ENCODE measurements around the gene TAC3.
"Not testable (repeated sequence)": the region's sequence is repeated elsewhere in the genome, so short reads cannot be mapped to it uniquely, and the experiment has no call there.

TAC3 gene

DNA sequence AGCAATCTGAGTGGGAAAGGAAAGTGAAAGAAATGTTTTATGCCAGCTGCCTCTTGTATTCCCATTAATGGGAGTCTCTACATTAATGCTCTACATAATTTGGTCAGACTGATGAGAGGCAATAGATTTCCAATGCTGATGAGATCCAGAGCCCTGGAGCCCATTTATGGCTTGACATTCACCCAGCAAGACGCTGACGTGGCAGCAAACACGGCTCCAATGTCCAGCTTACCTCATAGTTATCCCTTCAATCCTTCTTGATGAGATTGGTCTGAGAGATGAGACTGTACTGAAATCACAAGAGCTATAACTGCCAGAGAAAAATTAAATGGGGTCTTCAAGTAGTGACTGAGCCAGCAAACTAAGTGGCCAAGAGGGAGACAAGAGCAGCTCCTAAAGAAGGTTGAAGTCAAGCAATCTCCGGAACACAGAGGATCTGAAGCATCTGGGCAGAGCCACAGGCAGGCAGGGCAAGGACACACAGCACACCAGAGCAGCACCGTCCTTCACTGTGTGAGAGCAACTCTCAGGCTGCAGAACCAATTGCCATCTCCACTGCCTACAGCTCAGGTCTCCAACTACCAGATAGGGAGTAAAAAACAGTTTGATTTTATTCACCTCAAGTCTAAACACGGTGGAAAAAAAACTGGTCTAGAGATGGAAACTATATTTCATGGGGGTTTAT lies 40.9 kb upstream of the TAC3 start:
- H3F3A ChIP-seq (ENCODE audit: low read depth): no peaks in the 10 kb centered on the region
- H3K9me2 ChIP-seq (replicated peaks; ENCODE audit: low read depth, low read length): no peaks in the 10 kb centered on the region
- no peaks in the 10 kb centered on the region for H3K27me3 ChIP-seq (ENCODE audit: insufficient read depth, low read length, poor library complexity, severe bottlenecking)
- peaks cover 35% of the 10 kb centered on the region; the same call in 1 of the 2 replicates for H3K36me3 ChIP-seq (ENCODE audit: insufficient read depth, low read length)
- no peaks in the 10 kb centered on the region for H3K79me2 ChIP-seq (ENCODE audit: insufficient read depth, low read length)
- no peak overlapping the region for H2AFZ ChIP-seq (ENCODE audit: low read length)
- no peak overlapping the region for H3K4me2 ChIP-seq (ENCODE audit: low read depth, low read length, poor library complexity, severe bottlenecking)
- no peak overlapping the region for H3K4me3 ChIP-seq (ENCODE audit: low read length, poor library complexity, severe bottlenecking)
- H3K9ac ChIP-seq (ENCODE audit: low read depth, low read length, poor library complexity, severe bottlenecking): no peak overlapping the region
- no peak for TF ChIP-seq EZH2phosphoT487 (IDR thresholded peaks at IDR 0.05; ENCODE audit: borderline replicate concordance)
- H3K4me1 ChIP-seq (ENCODE audit: insufficient read depth, low read length, poor library complexity, severe bottlenecking): peaks cover 4% of the 10 kb centered on the region
- H3K9me3 ChIP-seq (ENCODE audit: insufficient read depth, low read depth, low read length): no peaks in the 10 kb centered on the region
- no peaks in the 10 kb centered on the region for H4K20me1 ChIP-seq (ENCODE audit: insufficient read depth, low read length, poor library complexity, severe bottlenecking)

DNA sequence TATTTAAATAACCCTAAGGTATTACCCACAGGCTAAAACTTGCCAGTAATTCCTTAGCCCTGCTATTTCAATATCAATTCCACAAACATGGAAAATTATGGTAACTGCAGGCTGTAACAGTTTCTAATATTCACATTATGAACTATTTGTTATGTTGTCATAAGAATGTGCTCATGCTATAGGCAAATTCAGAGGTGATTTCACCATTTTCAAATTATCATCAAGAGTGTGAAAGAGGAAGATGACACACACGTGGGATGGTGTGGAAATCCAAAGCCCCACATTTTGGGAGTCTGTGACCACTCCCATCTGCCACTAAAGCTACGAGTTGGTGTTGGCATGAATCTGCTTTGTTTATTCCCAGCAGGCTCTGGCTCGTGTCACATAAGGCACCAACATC lies 39.5 kb upstream of the TAC3 start:
- no peaks in the 10 kb centered on the region for H3K9me3 ChIP-seq (ENCODE audit: insufficient read depth, low read depth, low read length)
- peaks cover 4% of the 10 kb centered on the region for H3K4me1 ChIP-seq (ENCODE audit: insufficient read depth, low read length, poor library complexity, severe bottlenecking)
- H3K4me2 ChIP-seq (ENCODE audit: low read depth, low read length, poor library complexity, severe bottlenecking): no peak overlapping the region
- H3K79me2 ChIP-seq (ENCODE audit: insufficient read depth, low read length): no peaks in the 10 kb centered on the region
- peaks cover 31% of the 10 kb centered on the region; the same call in 1 of the 2 replicates for H3K36me3 ChIP-seq (ENCODE audit: insufficient read depth, low read length)
- H4K20me1 ChIP-seq (ENCODE audit: insufficient read depth, low read length, poor library complexity, severe bottlenecking): no peaks in the 10 kb centered on the region
- TF ChIP-seq, protein P1, sequence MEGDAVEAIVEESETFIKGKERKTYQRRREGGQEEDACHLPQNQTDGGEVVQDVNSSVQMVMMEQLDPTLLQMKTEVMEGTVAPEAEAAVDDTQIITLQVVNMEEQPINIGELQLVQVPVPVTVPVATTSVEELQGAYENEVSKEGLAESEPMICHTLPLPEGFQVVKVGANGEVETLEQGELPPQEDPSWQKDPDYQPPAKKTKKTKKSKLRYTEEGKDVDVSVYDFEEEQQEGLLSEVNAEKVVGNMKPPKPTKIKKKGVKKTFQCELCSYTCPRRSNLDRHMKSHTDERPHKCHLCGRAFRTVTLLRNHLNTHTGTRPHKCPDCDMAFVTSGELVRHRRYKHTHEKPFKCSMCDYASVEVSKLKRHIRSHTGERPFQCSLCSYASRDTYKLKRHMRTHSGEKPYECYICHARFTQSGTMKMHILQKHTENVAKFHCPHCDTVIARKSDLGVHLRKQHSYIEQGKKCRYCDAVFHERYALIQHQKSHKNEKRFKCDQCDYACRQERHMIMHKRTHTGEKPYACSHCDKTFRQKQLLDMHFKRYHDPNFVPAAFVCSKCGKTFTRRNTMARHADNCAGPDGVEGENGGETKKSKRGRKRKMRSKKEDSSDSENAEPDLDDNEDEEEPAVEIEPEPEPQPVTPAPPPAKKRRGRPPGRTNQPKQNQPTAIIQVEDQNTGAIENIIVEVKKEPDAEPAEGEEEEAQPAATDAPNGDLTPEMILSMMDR (conservative IDR thresholded peaks at IDR 0.05; ENCODE audit: low read length): no peak
- TF ChIP-seq EZH2phosphoT487 (IDR thresholded peaks at IDR 0.05; ENCODE audit: borderline replicate concordance): no peak
- no peak overlapping the region for H2AFZ ChIP-seq (ENCODE audit: low read length)
- H3K27me3 ChIP-seq (ENCODE audit: insufficient read depth, low read length, poor library complexity, severe bottlenecking): no peaks in the 10 kb centered on the region
- no peaks in the 10 kb centered on the region for H3F3A ChIP-seq (ENCODE audit: low read depth)
- no peaks in the 10 kb centered on the region for H3K9me2 ChIP-seq (replicated peaks; ENCODE audit: low read depth, low read length)
- no peak overlapping the region for H3K9ac ChIP-seq (ENCODE audit: low read depth, low read length, poor library complexity, severe bottlenecking)
- H3K4me3 ChIP-seq (ENCODE audit: low read length, poor library complexity, severe bottlenecking): no peak overlapping the region

DNA sequence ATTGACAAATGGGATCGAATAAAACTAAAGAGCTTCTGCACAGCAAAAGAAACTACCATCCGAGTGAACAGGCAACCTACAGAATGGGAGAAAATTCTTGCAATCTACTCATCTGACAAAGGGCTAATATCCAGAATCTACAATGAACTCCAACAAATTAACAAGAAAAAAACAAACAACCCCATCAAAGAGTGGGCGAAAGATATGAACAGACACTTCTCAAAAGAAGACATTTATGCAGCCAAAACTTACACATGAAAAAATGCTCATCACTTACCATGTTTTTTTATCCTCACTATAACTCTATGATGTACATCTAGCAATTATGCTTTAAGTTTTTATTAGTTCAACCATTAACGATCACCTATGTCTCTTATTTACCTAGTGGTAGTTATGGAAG lies 37.6 kb upstream of the TAC3 start:
- peaks cover 12% of the 10 kb centered on the region; the same call in 1 of the 2 replicates for H3K36me3 ChIP-seq (ENCODE audit: insufficient read depth, low read length)
- H3K9ac ChIP-seq (ENCODE audit: low read depth, low read length, poor library complexity, severe bottlenecking); H4K20me1 ChIP-seq (ENCODE audit: insufficient read depth, low read length, poor library complexity, severe bottlenecking); H3K4me3 ChIP-seq (ENCODE audit: low read length, poor library complexity, severe bottlenecking); H3K27me3 ChIP-seq (ENCODE audit: insufficient read depth, low read length, poor library complexity, severe bottlenecking); H3K9me3 ChIP-seq (ENCODE audit: insufficient read depth, low read depth, low read length); H2AFZ ChIP-seq (ENCODE audit: low read length); H3K4me2 ChIP-seq (ENCODE audit: low read depth, low read length, poor library complexity, severe bottlenecking); H3K79me2 ChIP-seq (ENCODE audit: insufficient read depth, low read length); H3F3A ChIP-seq (ENCODE audit: low read depth); H3K9me2 ChIP-seq (replicated peaks; ENCODE audit: low read depth, low read length); H3K4me1 ChIP-seq (ENCODE audit: insufficient read depth, low read length, poor library complexity, severe bottlenecking): not testable (repeated sequence)

DNA sequence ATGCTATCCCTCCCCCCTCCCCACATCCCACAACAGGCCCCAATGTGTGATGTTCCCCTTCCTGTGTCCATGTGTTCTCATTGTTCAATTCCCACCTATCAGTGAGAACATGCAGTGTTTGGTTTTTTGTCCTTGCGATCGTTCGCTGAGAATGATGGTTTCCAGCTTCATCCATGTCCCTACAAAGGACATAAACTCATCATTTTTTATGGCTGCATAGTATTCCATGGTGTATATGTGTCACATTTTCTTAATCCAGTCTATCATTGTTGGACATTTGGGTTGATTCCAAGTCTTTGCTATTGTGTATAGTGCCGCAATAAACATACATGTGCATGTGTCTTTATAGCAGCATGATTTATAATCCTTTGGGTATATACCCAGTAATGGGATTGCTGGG lies 36.8 kb upstream of the TAC3 start:
- H2AFZ ChIP-seq (ENCODE audit: low read length); H3K9me2 ChIP-seq (replicated peaks; ENCODE audit: low read depth, low read length); H3K36me3 ChIP-seq (ENCODE audit: insufficient read depth, low read length); H3K9me3 ChIP-seq (ENCODE audit: insufficient read depth, low read depth, low read length); H3K4me2 ChIP-seq (ENCODE audit: low read depth, low read length, poor library complexity, severe bottlenecking); H3K9ac ChIP-seq (ENCODE audit: low read depth, low read length, poor library complexity, severe bottlenecking); H4K20me1 ChIP-seq (ENCODE audit: insufficient read depth, low read length, poor library complexity, severe bottlenecking); H3K79me2 ChIP-seq (ENCODE audit: insufficient read depth, low read length); H3F3A ChIP-seq (ENCODE audit: low read depth); H3K27me3 ChIP-seq (ENCODE audit: insufficient read depth, low read length, poor library complexity, severe bottlenecking); H3K4me3 ChIP-seq (ENCODE audit: low read length, poor library complexity, severe bottlenecking): not testable (repeated sequence)
- H3K4me1 ChIP-seq (ENCODE audit: insufficient read depth, low read length, poor library complexity, severe bottlenecking): peaks cover 15% of the 10 kb centered on the region

All from Loucy (cell line).